Coronary artery (tissue), 2 donors: Measurements from ENCODE around the gene TMEM108.

Experiments used
- DNase-seq: peaks from one replicate; pipeline ENCODE4 v3.0.0-alpha.2; 2017; ENCODE audit warnings: low spot score
- H3K27ac ChIP-seq, 2 donors: fragments of 200-600 bp; sonication (generic); one replicate each; pipeline ENCODE4 v1.5.1; 2016 to 2019
- H3K4me3 ChIP-seq: fragments of 200-600 bp; sonication (generic); 2 replicates; pipeline ENCODE4 v1.5.1; 2016; ENCODE audit warnings: mild to moderate bottlenecking, moderate library complexity
- CTCF ChIP-seq: fragments of 200-600 bp; sonication (generic); IDR thresholded peaks from one replicate; pipeline ENCODE4 v1.5.1; 2019; ENCODE audit warnings: antibody characterized with exemption

Gene TMEM108

GRCh38 chr3:133442518-133442917 is 404.3 kb downstream of the TMEM108 start:
- DNase-seq, result no peak
- Histone ChIP-seq H3K27ac (no peak overlapping the region), H3K4me3 (no peak overlapping the region)
- no peak for TF ChIP-seq CTCF

GRCh38 chr3:133443649-133444422 is 405.6 kb downstream of the TMEM108 start:
- no peak overlapping the region for H3K27ac ChIP-seq
- no peak overlapping the region for H3K4me3 ChIP-seq
- TF ChIP-seq CTCF, result no peak
- DNase-seq, result no peak

GRCh38 chr3:133444423-133444774 is 406.2 kb downstream of the TMEM108 start:
- no peak overlapping the region for H3K27ac ChIP-seq
- no peak for DNase-seq
- TF ChIP-seq CTCF, result no peak
- no peak overlapping the region for H3K4me3 ChIP-seq

- no peak for TF ChIP-seq CTCF
- Histone ChIP-seq H3K4me3 (no peak overlapping the region), H3K27ac (no peak overlapping the region)
- DNase-seq, result no peak
Observed at GRCh38 chr3:133445108-133445507, 406.9 kb downstream of the TMEM108 start.
